ENCODE results near the gene HLA-DPB1. TPM values are rescaled to one million over a fixed set of nuclear protein-coding genes. Genes with fewer than 3 reads are reported as not detected.

The HLA-DPB1 gene
- total and polyA plus RNA-seq, 9 of the 15 experiments (the other 6 are each of a cell fraction or from before 2014, with no cell fraction given) = 0.07 to 1.2 (median 0.51) TPM

GRCh38 chr6:33071569-33071968 is 4.2 kb upstream of the HLA-DPB1 start:
- H3K4me2 ChIP-seq (ENCODE audit: insufficient read depth, low read length) = no peak overlapping the region
- ChIA-PET CTCF (ENCODE audit: low intra/inter-chr PET ratio) (no interaction called here), POLR2A (no interaction called here)
- no peaks in the 10 kb centered on the region for H3K9me1 ChIP-seq (ENCODE audit: control insufficient read depth, insufficient read depth, low read length)
- DNase-seq (ENCODE audit: extremely low read depth in 1 of 4, low spot score in 3 of 4) (no peak), FAIRE-seq (no peak), ATAC-seq (no peak)
- in situ Hi-C loops (cut with MboI) = no loop called here
- BruUV-seq (replicated peaks) = no TSS peak
- H3K9me3 ChIP-seq (replicated peaks; ENCODE audit: control insufficient read depth, insufficient read depth, low read depth, low read length) = no peaks in the 10 kb centered on the region
- H3K27me3 ChIP-seq (ENCODE audit: control insufficient read depth in 2 of 2, insufficient read depth in 2 of 2, low read length in 2 of 2) = peaks cover 10 to 28% of the 10 kb centered on the region in 2 experiments; a peak in 4 of 5 replicates
- H3K4me1 ChIP-seq (replicated peaks in 1 of 2; ENCODE audit: control insufficient read depth in 2 of 2, insufficient read depth in 2 of 2, low read length in 2 of 2) = no peaks in the 10 kb centered on the region; a peak in 1 of 5 replicates
- no peaks in the 10 kb centered on the region for H3K36me3 ChIP-seq (ENCODE audit: control insufficient read depth, insufficient read depth, low read length)
- TF ChIP-seq CBFA2T2 (conservative IDR thresholded peaks at IDR 0.05) = no peak
- no peak for TF ChIP-seq TRIM24 (IDR thresholded peaks at IDR 0.05)
- TF ChIP-seq ARID2 (IDR thresholded peaks at IDR 0.05) = no peak
- no peak for TF ChIP-seq SMARCA4 (IDR thresholded peaks at IDR 0.05)
- TF ChIP-seq CCAR2 (IDR thresholded peaks at IDR 0.05; ENCODE audit: low read depth, low read length) = no peak
- no peak for TF ChIP-seq ZNF253 (CRISPR knock-in tag; conservative IDR thresholded peaks at IDR 0.05)
- TF ChIP-seq ZNF324 (CRISPR knock-in tag; IDR thresholded peaks at IDR 0.05) = no peak
- no peak for TF ChIP-seq DIDO1 (tag; IDR thresholded peaks at IDR 0.05; ENCODE audit: low read depth)
- TF ChIP-seq, protein P1, sequence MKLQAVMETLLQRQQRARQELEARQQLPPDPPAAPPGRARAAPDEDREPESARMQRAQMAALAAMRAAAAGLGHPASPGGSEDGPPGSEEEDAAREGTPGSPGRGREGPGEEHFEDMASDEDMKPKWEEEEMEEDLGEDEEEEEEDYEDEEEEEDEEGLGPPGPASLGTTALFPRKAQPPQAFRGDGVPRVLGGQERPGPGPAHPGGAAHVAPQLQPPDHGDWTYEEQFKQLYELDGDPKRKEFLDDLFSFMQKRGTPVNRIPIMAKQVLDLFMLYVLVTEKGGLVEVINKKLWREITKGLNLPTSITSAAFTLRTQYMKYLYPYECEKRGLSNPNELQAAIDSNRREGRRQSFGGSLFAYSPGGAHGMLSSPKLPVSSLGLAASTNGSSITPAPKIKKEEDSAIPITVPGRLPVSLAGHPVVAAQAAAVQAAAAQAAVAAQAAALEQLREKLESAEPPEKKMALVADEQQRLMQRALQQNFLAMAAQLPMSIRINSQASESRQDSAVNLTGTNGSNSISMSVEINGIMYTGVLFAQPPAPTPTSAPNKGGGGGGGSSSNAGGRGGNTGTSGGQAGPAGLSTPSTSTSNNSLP (IDR thresholded peaks at IDR 0.05; ENCODE audit: borderline replicate concordance, low read depth, low read length) = no peak
- no peak for TF ChIP-seq ZNF436 (CRISPR knock-in tag; IDR thresholded peaks at IDR 0.05)
- no peak for TF ChIP-seq KLF16 (IDR thresholded peaks at IDR 0.05)
- no peak for TF ChIP-seq EP400 (IDR thresholded peaks at IDR 0.05)
- no peak for TF ChIP-seq ZNF583 (CRISPR knock-in tag; IDR thresholded peaks at IDR 0.05)
- TF ChIP-seq, protein P2, sequence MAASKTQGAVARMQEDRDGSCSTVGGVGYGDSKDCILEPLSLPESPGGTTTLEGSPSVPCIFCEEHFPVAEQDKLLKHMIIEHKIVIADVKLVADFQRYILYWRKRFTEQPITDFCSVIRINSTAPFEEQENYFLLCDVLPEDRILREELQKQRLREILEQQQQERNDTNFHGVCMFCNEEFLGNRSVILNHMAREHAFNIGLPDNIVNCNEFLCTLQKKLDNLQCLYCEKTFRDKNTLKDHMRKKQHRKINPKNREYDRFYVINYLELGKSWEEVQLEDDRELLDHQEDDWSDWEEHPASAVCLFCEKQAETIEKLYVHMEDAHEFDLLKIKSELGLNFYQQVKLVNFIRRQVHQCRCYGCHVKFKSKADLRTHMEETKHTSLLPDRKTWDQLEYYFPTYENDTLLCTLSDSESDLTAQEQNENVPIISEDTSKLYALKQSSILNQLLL (CRISPR knock-in tag; IDR thresholded peaks at IDR 0.05; ENCODE audit: borderline replicate concordance) = no peak
- no peaks in the 10 kb centered on the region for H3K79me2 ChIP-seq (ENCODE audit: control insufficient read depth, insufficient read depth, low read length)
- H2AFZ ChIP-seq (ENCODE audit: low read depth, low read length) = no peak overlapping the region
- no peak overlapping the region for H3K4me3 ChIP-seq
- H3K9ac ChIP-seq (ENCODE audit: insufficient read depth in 1 of 2, low read depth in 2 of 2, low read length in 2 of 2) = no peak overlapping the region
- no peak overlapping the region for H3K27ac ChIP-seq (ENCODE audit: extremely low read depth, low read depth, low read length)
- 0% methylated on average over 6 of the region's 6 CpGs for WGBS (ENCODE audit: insufficient coverage, low coverage, missing lambda C conversion rate)
- H4K20me1 ChIP-seq (replicated peaks; ENCODE audit: control insufficient read depth, insufficient read depth, low read length) = no peaks in the 10 kb centered on the region
- intact Hi-C loops (cut with micrococcal nuclease) = no loop called here

All from K562 (cell line).